ENCODE data around the gene KRT79.

DNA sequence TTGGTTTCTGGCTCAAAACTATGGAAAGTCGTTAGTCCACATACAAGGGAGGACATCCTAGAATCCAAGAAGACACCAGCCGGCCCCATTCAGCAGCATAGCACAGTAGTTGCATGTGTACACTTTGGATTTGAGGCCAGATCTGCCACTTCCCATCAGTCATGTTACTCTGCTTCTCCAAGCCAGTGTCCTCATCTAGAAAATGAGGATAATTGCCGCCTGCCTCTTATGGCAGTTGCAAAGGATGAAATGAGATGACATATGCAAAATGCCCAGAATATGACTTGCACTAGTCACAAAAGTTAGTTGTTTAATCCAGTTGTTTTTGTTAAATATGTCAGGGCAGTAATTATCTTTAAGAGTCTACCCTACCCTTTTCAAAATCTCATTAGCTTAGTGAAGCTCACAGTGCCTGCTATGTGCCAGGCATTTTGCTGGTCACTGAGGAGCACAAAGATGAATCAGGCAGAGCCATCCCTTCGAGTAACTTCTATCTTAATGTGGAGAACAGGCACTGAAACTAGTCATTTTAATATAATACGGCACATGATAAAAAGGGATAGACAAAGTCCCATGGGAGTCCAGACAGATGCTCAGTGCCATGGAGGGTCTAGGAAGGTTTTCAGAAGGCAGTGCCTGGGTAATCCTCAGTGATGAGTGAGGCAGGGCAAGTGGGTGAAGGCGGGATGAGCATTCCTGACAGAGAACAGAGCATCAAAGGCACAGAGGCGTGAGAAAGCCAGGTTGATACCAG lies 50.4 kb downstream of the KRT79 start:
- TF ChIP-seq, protein P1, sequence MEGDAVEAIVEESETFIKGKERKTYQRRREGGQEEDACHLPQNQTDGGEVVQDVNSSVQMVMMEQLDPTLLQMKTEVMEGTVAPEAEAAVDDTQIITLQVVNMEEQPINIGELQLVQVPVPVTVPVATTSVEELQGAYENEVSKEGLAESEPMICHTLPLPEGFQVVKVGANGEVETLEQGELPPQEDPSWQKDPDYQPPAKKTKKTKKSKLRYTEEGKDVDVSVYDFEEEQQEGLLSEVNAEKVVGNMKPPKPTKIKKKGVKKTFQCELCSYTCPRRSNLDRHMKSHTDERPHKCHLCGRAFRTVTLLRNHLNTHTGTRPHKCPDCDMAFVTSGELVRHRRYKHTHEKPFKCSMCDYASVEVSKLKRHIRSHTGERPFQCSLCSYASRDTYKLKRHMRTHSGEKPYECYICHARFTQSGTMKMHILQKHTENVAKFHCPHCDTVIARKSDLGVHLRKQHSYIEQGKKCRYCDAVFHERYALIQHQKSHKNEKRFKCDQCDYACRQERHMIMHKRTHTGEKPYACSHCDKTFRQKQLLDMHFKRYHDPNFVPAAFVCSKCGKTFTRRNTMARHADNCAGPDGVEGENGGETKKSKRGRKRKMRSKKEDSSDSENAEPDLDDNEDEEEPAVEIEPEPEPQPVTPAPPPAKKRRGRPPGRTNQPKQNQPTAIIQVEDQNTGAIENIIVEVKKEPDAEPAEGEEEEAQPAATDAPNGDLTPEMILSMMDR (IDR thresholded peaks at IDR 0.05) = no peak
- TF ChIP-seq POLR2A (IDR thresholded peaks at IDR 0.05) (no peak), EP300 (IDR thresholded peaks at IDR 0.05; ENCODE audit: low read depth) (no peak), POLR2AphosphoS5 (IDR thresholded peaks at IDR 0.05) (no peak)
